Mesothelial cell of epicardium (in vitro differentiated cells): ENCODE data around the gene NPEPL1. TPM values are rescaled to one million over a fixed set of nuclear protein-coding genes. Genes with fewer than 3 reads are reported as not detected.
"Not testable (repeated sequence)": the region's sequence is repeated elsewhere in the genome, so short reads cannot be mapped to it uniquely, and the experiment has no call there.

ENCODE experiments used
- DNase-seq, 2 experiments: peaks; one replicate each; pipeline ENCODE4 v3.0.0; 2021; ENCODE audit warnings: low spot score in 2 of 2; ENCODE audit not compliant: unreplicated experiment in 2 of 2
- H3K27ac Mint-ChIP-seq: 2 replicates; pipeline ENCODE4 v1.8.0; 2021; ENCODE audit warnings: mixed read lengths
- H3K27me3 Mint-ChIP-seq: 2 replicates; pipeline ENCODE4 v1.8.0; 2021; ENCODE audit warnings: low read depth, mixed read lengths
- H3K36me3 Mint-ChIP-seq: 2 replicates; pipeline ENCODE4 v1.8.0; 2021; ENCODE audit warnings: mixed read lengths
- H3K4me1 Mint-ChIP-seq: 2 replicates; pipeline ENCODE4 v1.8.0; 2021; ENCODE audit warnings: mixed read lengths
- H3K4me3 Mint-ChIP-seq: 2 replicates; pipeline ENCODE4 v1.8.0; 2021; ENCODE audit warnings: mild to moderate bottlenecking, moderate library complexity, mixed read lengths
- H3K9me3 Mint-ChIP-seq: 2 replicates; pipeline ENCODE4 v1.8.0; 2021; ENCODE audit warnings: mixed read lengths
- total RNA-seq: library from RNA; stranded (reverse); gene quantifications from 3 replicates; pipeline ENCODE4 v1.2.1, GENCODE V29; 2021
- TF ChIP-seq, protein P1 (sequence below): fragments of 200-600 bp; sonication (generic); IDR thresholded peaks from one replicate; pipeline ENCODE4 v1.5.0; 2021; ENCODE audit warnings: antibody characterized with exemption; ENCODE audit not compliant: unreplicated experiment

NPEPL1 gene
- total RNA-seq, 1 donor from 2014 or later = 65.8 TPM

DNA sequence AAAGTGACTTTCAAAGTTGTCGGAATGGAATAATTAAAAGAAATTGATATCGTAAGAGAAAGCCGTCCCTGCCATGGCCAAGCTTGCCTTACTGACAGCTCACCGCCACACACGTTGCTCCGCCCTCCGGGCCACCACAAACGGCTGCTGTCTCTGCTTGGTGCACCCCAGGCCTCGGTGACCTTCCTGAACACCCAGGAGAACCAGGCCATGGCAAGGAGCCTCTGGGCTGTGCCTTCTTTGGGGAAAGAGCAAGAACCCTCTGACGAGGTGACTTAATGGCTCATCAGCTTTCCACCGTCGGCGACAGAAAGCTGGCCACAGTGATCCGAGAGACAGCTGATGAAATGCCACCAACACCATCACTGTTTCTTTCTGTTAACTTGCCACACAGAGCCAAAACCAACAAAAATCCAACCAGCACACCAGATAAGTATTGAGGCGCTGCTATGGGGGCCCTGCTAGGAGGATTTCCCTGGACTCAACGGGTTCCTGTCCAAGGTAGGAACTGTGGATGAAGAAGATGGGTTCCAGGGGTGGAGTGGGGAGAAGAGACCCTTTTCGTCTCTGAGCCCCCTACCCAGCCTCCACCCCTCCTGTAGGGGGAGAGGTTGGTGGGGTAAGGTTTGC lies 61.4 kb downstream of the NPEPL1 start:
- Mint-ChIP-seq H3K4me3 (no peak overlapping the region), H3K27me3 (peaks cover 65% of the 10 kb centered on the region), H3K9me3 (no peaks in the 10 kb centered on the region), H3K36me3 (no peaks in the 10 kb centered on the region), H3K4me1 (no peaks in the 10 kb centered on the region), H3K27ac (no peak overlapping the region)
- TF ChIP-seq, protein P1, sequence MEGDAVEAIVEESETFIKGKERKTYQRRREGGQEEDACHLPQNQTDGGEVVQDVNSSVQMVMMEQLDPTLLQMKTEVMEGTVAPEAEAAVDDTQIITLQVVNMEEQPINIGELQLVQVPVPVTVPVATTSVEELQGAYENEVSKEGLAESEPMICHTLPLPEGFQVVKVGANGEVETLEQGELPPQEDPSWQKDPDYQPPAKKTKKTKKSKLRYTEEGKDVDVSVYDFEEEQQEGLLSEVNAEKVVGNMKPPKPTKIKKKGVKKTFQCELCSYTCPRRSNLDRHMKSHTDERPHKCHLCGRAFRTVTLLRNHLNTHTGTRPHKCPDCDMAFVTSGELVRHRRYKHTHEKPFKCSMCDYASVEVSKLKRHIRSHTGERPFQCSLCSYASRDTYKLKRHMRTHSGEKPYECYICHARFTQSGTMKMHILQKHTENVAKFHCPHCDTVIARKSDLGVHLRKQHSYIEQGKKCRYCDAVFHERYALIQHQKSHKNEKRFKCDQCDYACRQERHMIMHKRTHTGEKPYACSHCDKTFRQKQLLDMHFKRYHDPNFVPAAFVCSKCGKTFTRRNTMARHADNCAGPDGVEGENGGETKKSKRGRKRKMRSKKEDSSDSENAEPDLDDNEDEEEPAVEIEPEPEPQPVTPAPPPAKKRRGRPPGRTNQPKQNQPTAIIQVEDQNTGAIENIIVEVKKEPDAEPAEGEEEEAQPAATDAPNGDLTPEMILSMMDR = no peak
- no peak for DNase-seq

DNA sequence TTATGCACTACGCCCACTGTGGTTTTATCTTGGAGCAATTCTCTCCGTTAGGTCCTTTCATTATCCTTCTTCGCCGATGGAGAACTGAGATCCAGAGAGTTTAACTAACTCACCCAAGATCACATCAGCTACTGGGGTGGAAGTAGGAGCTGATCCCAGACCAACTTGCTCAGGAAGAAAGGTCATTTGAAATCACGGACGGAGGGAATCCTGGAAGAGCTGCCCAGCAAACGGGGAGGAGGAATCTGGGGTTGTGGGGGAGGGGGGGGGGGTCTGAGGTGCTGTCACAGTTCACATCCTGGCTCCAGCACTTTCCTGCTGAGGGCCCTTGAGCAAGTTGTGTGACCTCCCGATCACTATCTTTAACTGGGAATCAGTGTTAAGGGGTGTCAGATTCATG lies 62.0 kb downstream of the NPEPL1 start:
- no peak for DNase-seq
- Mint-ChIP-seq H3K4me1 (no peaks in the 10 kb centered on the region), H3K27me3 (peaks cover 66% of the 10 kb centered on the region), H3K9me3 (no peaks in the 10 kb centered on the region), H3K4me3 (no peak overlapping the region), H3K27ac (no peak overlapping the region), H3K36me3 (no peaks in the 10 kb centered on the region)
- TF ChIP-seq, protein P1 = no peak

DNA sequence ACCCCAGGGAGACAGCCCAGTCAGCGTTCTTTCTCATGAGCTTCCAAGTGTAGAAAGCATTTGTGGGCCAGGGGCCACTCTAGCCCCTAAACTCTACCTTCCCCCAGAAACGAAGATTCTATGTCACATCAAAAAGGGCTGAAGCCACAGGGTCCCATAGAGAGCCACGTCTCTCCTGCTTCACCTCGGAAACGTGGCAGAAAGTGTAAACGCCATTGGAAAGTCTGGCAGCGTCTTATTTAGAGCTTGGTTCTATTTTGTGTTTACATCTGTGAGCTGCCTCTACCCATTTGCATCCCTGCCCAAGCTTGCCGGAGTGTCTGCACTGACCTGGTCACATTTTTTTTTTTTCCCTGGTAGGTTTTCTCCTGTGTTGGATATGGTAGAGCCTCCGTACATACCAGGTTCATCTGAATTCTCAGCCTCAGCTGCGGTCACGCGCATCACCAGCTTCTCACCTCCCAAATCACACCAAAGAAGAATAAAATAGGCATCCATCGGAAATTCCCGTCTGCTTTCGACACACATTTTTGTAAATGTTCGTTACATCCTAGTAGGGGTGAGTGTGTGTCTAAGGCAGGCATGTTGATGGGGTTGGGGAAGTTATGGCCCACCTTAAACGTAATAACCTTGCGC lies 62.6 kb downstream of the NPEPL1 start:
- Mint-ChIP-seq H3K27me3 (peaks cover 66% of the 10 kb centered on the region), H3K9me3 (no peaks in the 10 kb centered on the region), H3K27ac (no peak overlapping the region), H3K36me3 (no peaks in the 10 kb centered on the region), H3K4me3 (no peak overlapping the region), H3K4me1 (no peaks in the 10 kb centered on the region)
- TF ChIP-seq, protein P1 = no peak
- DNase-seq = no peak

DNA sequence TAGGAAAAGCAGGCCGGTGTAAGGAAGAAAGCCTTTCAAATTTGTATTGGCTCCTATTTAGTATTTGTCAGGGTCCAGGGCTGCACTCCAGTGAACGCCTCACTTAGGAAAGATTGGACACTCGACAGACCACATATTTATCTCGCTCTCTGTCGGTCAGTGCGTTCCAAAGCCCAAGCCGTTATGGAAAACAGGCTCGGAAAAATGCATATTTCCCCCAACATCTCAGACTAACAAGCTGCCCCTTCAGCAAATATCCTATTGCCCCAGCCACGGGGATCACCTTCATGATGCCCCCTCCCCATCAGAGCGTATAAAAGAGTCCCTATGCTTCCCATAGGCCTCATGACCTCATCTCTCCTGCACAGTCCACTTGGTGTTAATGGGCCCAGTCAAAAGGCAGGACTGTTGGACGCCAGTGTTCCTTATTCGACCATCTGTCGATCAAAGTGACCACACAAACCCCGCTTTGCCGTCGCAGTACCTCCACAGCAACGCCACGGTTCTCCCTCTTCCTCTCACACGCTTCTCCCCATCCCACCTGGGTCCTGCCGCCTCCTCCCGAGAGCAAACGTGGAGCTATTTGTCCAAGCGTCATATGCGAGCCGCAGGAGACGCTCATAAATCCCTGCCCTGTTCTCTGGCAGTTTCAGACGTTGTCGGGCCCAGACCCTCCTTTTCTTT lies 63.3 kb downstream of the NPEPL1 start:
- Mint-ChIP-seq H3K27ac (no peak overlapping the region), H3K9me3 (no peaks in the 10 kb centered on the region), H3K27me3 (peaks cover 62% of the 10 kb centered on the region), H3K4me3 (no peak overlapping the region), H3K4me1 (no peaks in the 10 kb centered on the region), H3K36me3 (no peaks in the 10 kb centered on the region)
- TF ChIP-seq, protein P1 = no peak
- no peak for DNase-seq

DNA sequence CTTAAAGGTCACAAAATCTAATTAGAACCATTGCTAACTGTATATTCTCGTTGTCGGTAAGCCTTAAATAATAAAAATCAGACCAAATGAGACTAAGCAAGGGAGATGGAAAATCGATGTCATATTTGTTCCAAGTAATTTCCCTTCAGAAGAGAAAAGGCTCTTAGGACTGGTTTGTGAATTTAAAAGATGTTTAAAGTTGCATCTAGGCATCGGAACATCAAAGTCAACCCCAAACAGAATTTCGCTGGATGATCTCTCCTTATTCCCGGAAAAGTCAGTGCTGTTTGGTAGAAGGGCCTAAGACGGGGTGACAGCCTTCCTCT lies 63.8 kb downstream of the NPEPL1 start:
- H3K36me3 Mint-ChIP-seq = no peaks in the 10 kb centered on the region
- DNase-seq = no peak
- no peak overlapping the region for H3K27ac Mint-ChIP-seq
- no peaks in the 10 kb centered on the region for H3K9me3 Mint-ChIP-seq
- H3K4me3 Mint-ChIP-seq = no peak overlapping the region
- H3K27me3 Mint-ChIP-seq = peaks cover 62% of the 10 kb centered on the region
- H3K4me1 Mint-ChIP-seq = no peaks in the 10 kb centered on the region
- TF ChIP-seq, protein P1 = no peak

DNA sequence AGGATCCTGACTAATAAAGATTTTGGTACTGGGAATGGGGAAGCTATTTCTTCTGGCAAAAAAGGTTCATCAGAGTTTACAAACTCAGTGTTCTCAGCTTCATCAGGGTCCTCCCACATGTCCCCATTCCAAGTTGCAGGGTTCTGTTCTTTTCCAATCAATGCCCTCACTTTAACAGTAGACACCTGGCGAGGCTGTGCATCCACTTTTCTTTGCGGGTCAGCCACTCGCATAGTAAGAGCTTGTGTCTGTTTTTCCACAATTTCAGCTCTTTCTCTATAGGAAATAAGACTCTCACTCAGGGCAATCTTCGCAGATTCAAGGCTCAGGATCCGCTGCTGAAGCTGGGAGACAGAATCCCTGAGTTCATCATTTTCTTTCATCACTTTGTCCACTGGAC lies 65.0 kb downstream of the NPEPL1 start:
- H3K4me1 Mint-ChIP-seq, H3K4me3 Mint-ChIP-seq: not testable (repeated sequence)

More for the DNA sequence above, 65.0 kb downstream of the NPEPL1 start:
- H3K27me3 Mint-ChIP-seq = peaks cover 63% of the 10 kb centered on the region
- H3K36me3 Mint-ChIP-seq, DNase-seq, H3K9me3 Mint-ChIP-seq, H3K27ac Mint-ChIP-seq: not testable (repeated sequence)
